KMS-11 (cell line): ENCODE data around the gene PAPSS2.
"Not testable (repeated sequence)": the region's sequence is repeated elsewhere in the genome, so short reads cannot be mapped to it uniquely, and the experiment has no call there.

Experiments
- H2AFZ ChIP-seq: fragments of 200-600 bp; sonication (generic); 2 replicates; pipeline ENCODE4 v1.6.1; 2016; ENCODE audit warnings: antibody characterized with exemption, mixed run types, low read depth
- H3K27ac ChIP-seq: fragments of 200-600 bp; sonication (generic); 2 replicates; pipeline ENCODE4 v1.6.1; 2016; ENCODE audit warnings: mild to moderate bottlenecking, mixed run types
- H3K27me3 ChIP-seq: fragments of 200-600 bp; sonication (generic); 2 replicates; pipeline ENCODE4 v1.6.1; 2017; ENCODE audit warnings: mild to moderate bottlenecking, low read depth, mixed run types, moderate library complexity; ENCODE audit not compliant: insufficient read depth
- H3K36me3 ChIP-seq: fragments of 200-600 bp; sonication (generic); 2 replicates; pipeline ENCODE4 v1.6.1; 2017; ENCODE audit warnings: mild to moderate bottlenecking, mixed run types; ENCODE audit not compliant: insufficient read depth
- H3K4me1 ChIP-seq: fragments of 200-600 bp; sonication (generic); 2 replicates; pipeline ENCODE4 v1.6.1; 2016; ENCODE audit warnings: mild to moderate bottlenecking, low read depth, mixed run types; ENCODE audit not compliant: poor library complexity, severe bottlenecking
- H3K4me2 ChIP-seq: fragments of 200-600 bp; sonication (generic); 2 replicates; pipeline ENCODE4 v1.7.0; 2016; ENCODE audit warnings: mild to moderate bottlenecking, mixed run types
- H3K4me3 ChIP-seq: fragments of 200-600 bp; sonication (generic); IDR thresholded peaks from 2 replicates; pipeline ENCODE4 v1.6.1; 2017; ENCODE audit warnings: low read depth, low read length, mixed read lengths; ENCODE audit not compliant: insufficient read depth
- H3K79me2 ChIP-seq: fragments of 200-600 bp; sonication (generic); 2 replicates; pipeline ENCODE4 v1.6.1; 2016; ENCODE audit warnings: low read depth, mixed run types; ENCODE audit not compliant: insufficient read depth
- H3K9ac ChIP-seq: fragments of 200-600 bp; sonication (generic); 2 replicates; pipeline ENCODE4 v1.6.1; 2016; ENCODE audit warnings: mild to moderate bottlenecking, mixed run types
- H4K20me1 ChIP-seq: fragments of 200-600 bp; sonication (generic); 2 replicates; pipeline ENCODE4 v1.6.1; 2016; ENCODE audit warnings: mild to moderate bottlenecking, mixed run types; ENCODE audit not compliant: insufficient read depth
- CTCF ChIP-seq: fragments of 200-600 bp; sonication (generic); conservative IDR thresholded peaks from 2 replicates; pipeline ENCODE4 v1.6.1; 2017; ENCODE audit warnings: low read depth, mild to moderate bottlenecking, antibody characterized with exemption, low read length, moderate library complexity, mixed read lengths

PAPSS2 gene

DNA sequence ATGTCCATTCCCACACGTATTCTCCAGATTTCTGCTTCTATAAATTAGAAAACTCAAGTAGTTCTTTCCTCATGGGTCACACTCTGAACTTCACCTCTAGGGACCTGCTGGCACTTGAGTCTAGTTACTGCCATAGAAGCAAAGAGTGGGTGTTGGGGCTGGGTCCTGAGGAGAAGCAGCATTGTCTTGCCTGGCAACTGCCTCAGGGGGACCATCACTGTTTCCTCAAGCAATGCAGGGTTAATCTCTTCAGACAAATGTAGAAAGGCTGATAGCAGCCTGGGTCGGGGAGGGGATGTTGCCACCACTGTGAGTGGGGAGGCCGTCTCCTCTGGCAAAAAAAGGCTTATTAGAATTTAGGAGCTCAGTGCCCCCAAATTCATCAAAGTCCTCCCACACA is 20.2 kb upstream of the PAPSS2 start:
- Histone ChIP-seq H3K79me2 (no peaks in the 10 kb centered on the region), H3K27ac (no peak overlapping the region), H3K9ac (no peak overlapping the region), H3K4me2 (no peak overlapping the region), H3K27me3 (no peaks in the 10 kb centered on the region), H3K4me1 (no peaks in the 10 kb centered on the region), H3K36me3 (no peaks in the 10 kb centered on the region), H3K4me3 (no peak overlapping the region), H4K20me1 (no peaks in the 10 kb centered on the region), H2AFZ (no peak overlapping the region)
- no peak for TF ChIP-seq CTCF

GRCh38 chr10:87640043-87640442 is 19.6 kb upstream of the PAPSS2 start:
- no peak overlapping the region for H3K4me3 ChIP-seq
- H3K36me3 ChIP-seq, result no peaks in the 10 kb centered on the region
- H3K4me2 ChIP-seq, result no peak overlapping the region
- H3K79me2 ChIP-seq, result no peaks in the 10 kb centered on the region
- TF ChIP-seq CTCF, result no peak
- H3K9ac ChIP-seq, result no peak overlapping the region
- H2AFZ ChIP-seq, result no peak overlapping the region
- no peaks in the 10 kb centered on the region for H3K4me1 ChIP-seq
- no peak overlapping the region for H3K27ac ChIP-seq
- H4K20me1 ChIP-seq, result no peaks in the 10 kb centered on the region
- no peaks in the 10 kb centered on the region for H3K27me3 ChIP-seq

DNA sequence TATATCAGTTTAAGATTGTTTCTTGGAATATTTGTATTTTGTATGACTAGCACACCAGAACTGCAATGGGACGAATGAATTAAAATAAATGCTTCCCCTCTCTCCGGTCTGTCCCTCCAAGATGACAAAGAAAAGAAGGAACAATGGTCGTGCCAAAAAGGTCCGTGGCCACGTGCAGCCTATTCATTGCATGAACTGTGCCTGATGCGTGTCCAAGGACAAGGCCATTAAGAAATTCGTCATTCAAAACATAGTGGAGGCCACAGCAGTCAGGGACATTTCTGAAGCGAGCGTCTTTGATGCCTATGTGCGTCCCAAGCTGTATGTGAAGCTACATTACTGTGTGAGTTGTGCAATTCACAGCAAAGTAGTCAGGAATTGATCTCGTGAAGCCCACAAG is 17.2 kb upstream of the PAPSS2 start:
- Histone ChIP-seq H3K79me2 (no peaks in the 10 kb centered on the region), H3K4me1 (peaks cover 6% of the 10 kb centered on the region), H3K4me2 (no peak overlapping the region), H3K4me3 (no peak overlapping the region), H3K36me3 (no peaks in the 10 kb centered on the region), H3K27ac (no peak overlapping the region), H3K27me3 (no peaks in the 10 kb centered on the region), H2AFZ (no peak overlapping the region), H4K20me1 (no peaks in the 10 kb centered on the region), H3K9ac (no peak overlapping the region)
- TF ChIP-seq CTCF, result no peak

DNA sequence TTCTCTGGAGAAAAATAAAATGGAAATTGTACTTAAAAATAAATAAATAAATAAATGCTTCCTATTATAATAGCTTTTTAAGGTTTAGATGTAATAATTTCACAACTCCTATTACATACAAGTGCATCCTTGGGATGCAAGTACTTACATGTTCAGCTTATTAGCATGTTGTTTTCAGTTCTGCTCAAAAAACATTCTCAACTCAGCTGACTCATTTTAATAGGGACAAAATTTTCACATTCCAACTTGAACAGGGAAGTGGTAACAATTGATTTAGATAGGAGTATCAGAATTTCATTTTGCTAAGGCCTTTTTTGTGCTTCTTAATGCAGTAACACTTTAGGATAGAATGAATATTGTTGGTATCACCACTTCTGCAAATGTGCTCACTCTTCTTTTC is 16.7 kb upstream of the PAPSS2 start:
- H4K20me1 ChIP-seq, result no peaks in the 10 kb centered on the region
- peaks cover 6% of the 10 kb centered on the region for H3K4me1 ChIP-seq
- H3K9ac ChIP-seq, result no peak overlapping the region
- no peak overlapping the region for H2AFZ ChIP-seq
- H3K79me2 ChIP-seq, result no peaks in the 10 kb centered on the region
- no peak for TF ChIP-seq CTCF
- no peak overlapping the region for H3K4me2 ChIP-seq
- H3K36me3 ChIP-seq, result no peaks in the 10 kb centered on the region
- H3K27ac ChIP-seq, result no peak overlapping the region
- H3K27me3 ChIP-seq, result no peaks in the 10 kb centered on the region
- no peak overlapping the region for H3K4me3 ChIP-seq

DNA sequence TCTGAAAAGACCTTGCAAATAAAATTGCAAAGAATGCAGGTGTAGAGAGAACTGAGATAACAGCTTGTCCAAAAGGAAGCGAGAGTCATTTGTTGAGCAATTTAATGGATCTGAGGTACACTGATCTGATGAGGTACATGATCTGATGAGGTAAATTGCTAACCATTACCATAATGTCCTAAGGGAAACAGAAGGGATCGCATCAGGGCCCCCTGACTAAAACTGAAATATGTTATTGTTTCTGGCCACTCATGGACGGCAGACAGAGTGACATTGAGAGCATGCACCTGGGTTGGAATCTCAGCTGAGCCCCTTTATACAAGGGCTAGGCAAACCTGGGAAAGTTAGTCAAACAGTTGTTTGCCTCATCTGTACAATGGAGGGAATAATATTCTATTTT is 15.8 kb upstream of the PAPSS2 start:
- Histone ChIP-seq H3K27ac (no peak overlapping the region), H3K27me3 (no peaks in the 10 kb centered on the region), H4K20me1 (no peaks in the 10 kb centered on the region), H3K4me1 (peaks cover 6% of the 10 kb centered on the region), H2AFZ (no peak overlapping the region), H3K4me2 (no peak overlapping the region), H3K79me2 (no peaks in the 10 kb centered on the region), H3K4me3 (no peak overlapping the region), H3K36me3 (no peaks in the 10 kb centered on the region), H3K9ac (no peak overlapping the region)
- TF ChIP-seq CTCF, result no peak

DNA sequence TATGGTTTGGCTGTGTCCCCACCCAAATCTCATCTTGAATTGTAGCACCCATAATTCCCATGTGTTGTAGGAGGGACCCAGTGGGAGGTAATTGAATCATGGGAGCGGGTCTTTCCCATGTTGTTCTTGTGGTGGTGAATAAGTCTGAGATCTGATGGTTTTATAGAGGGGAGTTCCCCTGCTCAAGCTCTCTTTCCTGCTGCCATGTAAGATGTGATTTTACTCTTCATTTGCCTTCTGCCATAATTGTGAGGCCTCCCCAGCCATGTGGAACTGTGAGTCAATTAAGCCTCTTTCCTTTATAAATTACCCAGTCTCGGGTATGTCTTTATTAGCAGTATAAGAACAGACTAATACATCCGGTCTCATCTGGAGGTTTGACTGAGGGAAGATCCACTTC is 15.2 kb upstream of the PAPSS2 start:
- H3K9ac ChIP-seq, H3K27ac ChIP-seq, H3K36me3 ChIP-seq, H3K4me1 ChIP-seq, H3K79me2 ChIP-seq, H3K4me3 ChIP-seq, H3K27me3 ChIP-seq, H3K4me2 ChIP-seq, H2AFZ ChIP-seq, H4K20me1 ChIP-seq: not testable (repeated sequence)
